GM18498 (cell line): ENCODE results near the gene ATAD2B.

Experiments used
- ATAC-seq: cut with Tn5 transposase; IDR thresholded peaks from one replicate; pipeline ENCODE4 v1.9.1; 2021; ENCODE audit warnings: mild to moderate bottlenecking, moderate library complexity; ENCODE audit not compliant: unreplicated experiment

ATAD2B gene

DNA sequence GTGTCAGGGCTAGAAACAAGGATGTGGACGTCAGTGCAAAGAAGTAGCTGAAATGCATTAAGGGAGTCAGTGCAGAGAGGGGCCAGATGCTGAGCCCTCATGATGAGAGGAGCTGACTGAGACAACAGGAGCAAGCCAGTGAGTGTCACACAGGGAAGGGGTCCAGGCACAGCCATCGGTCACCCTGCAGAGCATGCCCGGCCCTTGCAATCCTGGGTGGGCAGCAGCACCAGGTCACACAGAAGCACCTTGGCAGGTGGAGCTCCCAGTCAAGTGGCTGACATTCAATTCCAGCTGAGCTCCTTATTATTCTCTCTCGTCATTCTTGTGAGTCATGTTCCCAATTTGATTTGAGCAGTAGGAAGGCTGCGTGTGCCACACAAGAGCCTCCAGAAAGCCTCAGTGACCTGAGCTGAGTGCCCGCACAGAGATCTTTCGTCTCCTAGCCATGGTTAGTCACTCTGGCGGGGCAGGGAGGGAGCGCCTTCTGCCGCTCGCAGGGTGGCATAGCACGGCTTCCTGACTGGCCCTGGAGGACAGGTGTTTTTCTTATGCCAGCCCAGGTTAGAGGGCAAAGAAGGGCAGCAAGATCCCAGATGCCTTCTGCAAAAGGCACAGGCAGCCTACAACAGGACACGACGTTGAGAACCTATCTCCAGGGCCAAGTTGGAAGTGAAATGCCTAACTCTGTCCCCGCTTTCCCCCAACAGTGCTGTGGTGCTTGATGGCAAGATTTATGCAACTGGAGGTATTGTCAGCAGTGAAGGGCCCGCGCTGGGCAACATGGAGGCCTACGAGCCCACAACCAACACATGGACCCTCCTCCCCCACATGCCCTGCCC lies 220.9 kb downstream of the ATAD2B start:
- ATAC-seq, result no peak

GRCh38 chr2:23703583-23704385 lies 223.1 kb downstream of the ATAD2B start:
- no peak for ATAC-seq

GRCh38 chr2:23703037-23703582 lies 223.8 kb downstream of the ATAD2B start:
- ATAC-seq, result no peak

DNA sequence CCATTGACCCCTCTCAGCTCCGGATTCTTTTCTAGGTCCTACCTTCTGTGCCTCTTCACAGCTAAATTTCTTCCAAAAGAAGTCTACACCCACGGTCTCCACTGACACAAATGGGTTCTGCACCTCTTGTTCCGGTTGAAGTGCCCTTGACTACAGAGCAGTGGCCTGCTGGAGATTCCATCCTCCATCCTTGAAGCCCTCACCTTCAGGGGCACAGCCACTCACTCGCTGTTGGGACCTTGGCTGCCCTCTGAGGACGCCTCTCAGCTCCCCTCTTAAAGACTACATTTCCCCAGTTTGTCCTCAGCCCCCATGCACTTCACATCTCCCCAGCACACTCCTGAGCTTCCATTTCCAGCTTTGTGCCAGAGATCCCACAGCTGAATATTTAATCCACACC lies 226.3 kb downstream of the ATAD2B start:
- ATAC-seq, result no peak

DNA sequence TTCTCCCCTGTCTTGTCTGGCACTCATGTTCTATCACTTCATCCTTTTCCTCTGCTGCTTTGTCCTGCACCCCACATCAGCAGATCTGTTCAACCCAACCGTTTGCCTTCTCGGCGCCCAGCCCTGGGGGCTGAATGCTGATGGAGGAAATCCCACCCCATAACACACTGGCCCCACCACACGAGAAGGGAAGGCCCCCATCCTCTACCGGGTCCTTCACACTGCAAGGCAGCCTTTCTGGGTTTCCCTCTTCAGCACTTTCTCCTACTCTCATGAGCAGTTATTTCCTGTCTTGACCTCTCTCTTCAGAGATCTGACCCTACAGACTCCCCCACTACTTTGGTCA lies 227.4 kb downstream of the ATAD2B start:
- no peak for ATAC-seq

- no peak for ATAC-seq
These were observed 228.0 kb downstream of the ATAD2B start for GRCh38 chr2:23698721-23699579.
